Heart left ventricle (tissue), 16 donors: ENCODE data around the gene GPR180. TPM values are rescaled to one million over a fixed set of nuclear protein-coding genes. Genes with fewer than 3 reads are reported as not detected.

Experiments
- ATAC-seq, 4 donors: fragments of 200-7000 bp; cut with Tn5 transposase; one replicate each; pipeline ENCODE4 v1.9.1; 2020 to 2022; ENCODE audit warnings: moderate library complexity in 4 of 4, mild to moderate bottlenecking in 3 of 4, moderate number of reproducible peaks in 1 of 4
- DNase-seq, 5 donors: peaks; one replicate each; pipeline ENCODE4 v3.0.0-alpha.2; 2020
- H3K27ac ChIP-seq, 12 donors: fragments of 200-600 bp; sonication (generic) in 4 of 12; one replicate each; pipeline versions ENCODE4 v1.5.0 to v1.8.0; 2016 to 2022; ENCODE audit warnings: mild to moderate bottlenecking in 2 of 12
- H3K27me3 ChIP-seq, 9 donors: fragments of 200-600 bp; sonication (generic) in 2 of 9; one replicate each; pipeline versions ENCODE4 v1.5.1 to v1.8.0; 2016 to 2022; ENCODE audit warnings: mild to moderate bottlenecking in 3 of 9
- H3K36me3 ChIP-seq, 9 donors: fragments of 200-600 bp; sonication (generic) in 2 of 9; one replicate each; pipeline versions ENCODE4 v1.5.0 to v1.8.0; 2018 to 2022; ENCODE audit warnings: mild to moderate bottlenecking in 2 of 9
- H3K4me1 ChIP-seq, 12 donors: fragments of 200-600 bp; sonication (generic) in 4 of 12; one replicate each; pipeline versions ENCODE4 v1.5.0 to v1.8.0; 2016 to 2022; ENCODE audit warnings: mild to moderate bottlenecking in 3 of 12
- H3K4me3 ChIP-seq, 12 donors: fragments of 200-600 bp; sonication (generic) in 4 of 12; one replicate each; pipeline versions ENCODE4 v1.5.0 to v1.8.0; 2017 to 2022; ENCODE audit warnings: mild to moderate bottlenecking in 9 of 12, moderate library complexity in 4 of 12
- H3K9me3 ChIP-seq, 12 donors: fragments of 200-600 bp; sonication (generic) in 4 of 12; one replicate each; pipeline versions ENCODE4 v1.5.0 to v1.8.0; 2016 to 2022; ENCODE audit warnings: mild to moderate bottlenecking in 1 of 12
- POLR2A ChIP-seq, 2 donors: fragments of 450-650 bp; IDR thresholded peaks; one replicate each; pipeline ENCODE4 v1.6.1; 2017; ENCODE audit warnings: antibody characterized with exemption in 2 of 2, mild to moderate bottlenecking in 2 of 2, moderate library complexity in 2 of 2
- WGBS, 4 donors: extraction: QIAGEN DNeasy Blood & Tissue Kit in 2 of 4; methylation state at CpG; one replicate each; pipeline versions ENCODE4 v1.1.5 to v1.1.7; 2013 to 2018; 5-methylcytosine and 5-hydroxymethylcytosine counted together
- intact Hi-C, 10 donors: fragments of 100-400 bp; cut with DNase I; formaldehyde crosslinking; loops; one replicate each; pipeline versions ENCODE4 v1.11.1 to v1.14.2; 2022
- long read RNA-seq, 3 donors: library from polyadenylated mRNA; unstranded; transcript quantifications; one replicate each; pipeline ENCODE4 v2.0.0, GENCODE V29; 2020 to 2021
- polyA plus RNA-seq, 2 donors: library from polyadenylated mRNA; stranded (reverse); fragments of 200-250 nt; gene quantifications; one replicate each; pipeline ENCODE4 v1.2.3, GENCODE V29; 2013
- total RNA-seq, 9 donors: library from RNA; depleted of rRNA in 2 of 9; stranded (reverse); fragments of >200 nt in 2 of 9; fragmentation: NEBNext Ultra II Directional in 3 of 9; extraction: Animal tissue kit (Norgen Biotek cat#: 25700) in 3 of 9; gene quantifications; one replicate each; pipeline versions ENCODE4 v1.1.0 to v1.2.4, GENCODE V29; 2016 to 2023
- TF ChIP-seq, protein P1 (sequence below), 12 donors: fragments of 200-600 bp; sonication (generic) in 4 of 12; IDR thresholded peaks; one replicate each; pipeline versions ENCODE4 v1.5.0 to v1.8.0; 2018 to 2022; ENCODE audit warnings: antibody characterized with exemption in 12 of 12, mild to moderate bottlenecking in 5 of 12
- donor health status: ischemic (EF 13 %, LVEDD 7.1; RV severe dilation, severe dysfunction).
- donor health status: healthy with polysubstance abuse.
- donor health status: DM: no; HTN: yes; CAD: no.
- donor health status: DM: no; HTN: no; CAD: no.
- donor health status: ischemic (EF 25% LVEDD 6.9; RV normal size, moderate dysfunction).
- donor health status: ischemic (EF 25% LVEDD 5.7; RV mildly dilated, moderate dysfunction).
- donor health status: healthy.
- donor health status: DM: yes; HTN: yes; CAD: no.
- donor health status: ischemic (EF 35%, LVEDD 5.7; RV mildly dilated, moderate dysfunction).
- donor health status: nonischemic (EF 11% LVEDD 7.7; RV severe dilation, severe dysfunction).
- donor health status: DM: yes; HTN: yes; CAD: no.
- donor health status: PGD.
- donor health status: ischemic (EF 29% LVEDD 5.4; RV normal size, mild dysfunction).
- donor health status: nonischemic (EF 23%, LVEDD 6.1; RV moderate dilation, normal function).

The GPR180 gene
- total RNA-seq (1 to 10 TPM; 2.1 to 6.4 (median 3.8) TPM), polyA plus RNA-seq (1 to 10 TPM in 1 of 2 donors, under 1 TPM in 1; 0.99 to 2.9 TPM)
- long read RNA-seq, donor 1, full-length matches to known transcripts = 6 of 8 reads
- long read RNA-seq, donor 1, partial matches to known transcripts = 0 of 8 reads
- long read RNA-seq, donor 1, other reads (novel, unspliced or antisense) = 2 of 8 reads
- long read RNA-seq, donor 2, full-length matches to known transcripts = 25 of 36 reads
- long read RNA-seq, donor 2, partial matches to known transcripts = 0 of 36 reads
- long read RNA-seq, donor 2, other reads (novel, unspliced or antisense) = 11 of 36 reads
- long read RNA-seq, donor 3, full-length matches to known transcripts = 25 of 28 reads
- long read RNA-seq, donor 3, partial matches to known transcripts = 0 of 28 reads
- long read RNA-seq, donor 3, other reads (novel, unspliced or antisense) = 3 of 28 reads

GRCh38 chr13:94601446-94602431 is at the start of gene GPR180:
GPR180 (plus strand) TSS chr13:94601857; CDS start chr13:94601928, 71 bp downstream.
- intact Hi-C loops = loop anchor here in 6 of 10 donors (1.0 to 10.0 kb wide), 4 partner anchors 52 to 57 kb away; no protein-coding TSS in a partner anchor
- TF ChIP-seq, protein P1, sequence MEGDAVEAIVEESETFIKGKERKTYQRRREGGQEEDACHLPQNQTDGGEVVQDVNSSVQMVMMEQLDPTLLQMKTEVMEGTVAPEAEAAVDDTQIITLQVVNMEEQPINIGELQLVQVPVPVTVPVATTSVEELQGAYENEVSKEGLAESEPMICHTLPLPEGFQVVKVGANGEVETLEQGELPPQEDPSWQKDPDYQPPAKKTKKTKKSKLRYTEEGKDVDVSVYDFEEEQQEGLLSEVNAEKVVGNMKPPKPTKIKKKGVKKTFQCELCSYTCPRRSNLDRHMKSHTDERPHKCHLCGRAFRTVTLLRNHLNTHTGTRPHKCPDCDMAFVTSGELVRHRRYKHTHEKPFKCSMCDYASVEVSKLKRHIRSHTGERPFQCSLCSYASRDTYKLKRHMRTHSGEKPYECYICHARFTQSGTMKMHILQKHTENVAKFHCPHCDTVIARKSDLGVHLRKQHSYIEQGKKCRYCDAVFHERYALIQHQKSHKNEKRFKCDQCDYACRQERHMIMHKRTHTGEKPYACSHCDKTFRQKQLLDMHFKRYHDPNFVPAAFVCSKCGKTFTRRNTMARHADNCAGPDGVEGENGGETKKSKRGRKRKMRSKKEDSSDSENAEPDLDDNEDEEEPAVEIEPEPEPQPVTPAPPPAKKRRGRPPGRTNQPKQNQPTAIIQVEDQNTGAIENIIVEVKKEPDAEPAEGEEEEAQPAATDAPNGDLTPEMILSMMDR (IDR thresholded peaks at IDR 0.05) = peak in 1 of 12 donors; percentile 19
- peak in 1 of 2 donors; percentile 89 for TF ChIP-seq POLR2A (IDR thresholded peaks at IDR 0.05)
- ATAC-seq = peak; percentile 98 to 100 (median 100)

DNA sequence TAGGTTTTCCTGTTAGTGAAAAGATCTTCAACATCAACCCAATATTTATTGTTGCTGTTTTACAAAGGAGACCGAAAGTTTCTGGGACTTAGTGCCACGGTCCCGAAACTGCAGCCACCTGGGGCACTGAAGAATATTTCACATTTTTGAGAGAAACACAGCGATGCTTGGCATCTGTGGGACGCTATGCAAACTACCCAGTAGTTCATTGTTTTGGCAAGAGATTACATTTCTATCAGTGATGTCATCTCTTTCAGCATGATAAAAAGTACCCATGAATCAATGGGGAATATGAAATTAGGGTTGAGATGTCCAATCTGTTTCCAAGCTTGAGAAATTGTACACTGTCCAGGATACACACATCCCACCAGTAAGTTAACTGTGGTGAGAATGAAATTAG is 49.6 kb upstream of the GPR180 start:
- Histone ChIP-seq H3K4me1 (peaks cover 0 to 18% (median 9%) of the 10 kb centered on the region in 12 donors), H3K27ac (no peak overlapping the region), H3K9me3 (no peaks in the 10 kb centered on the region), H3K36me3 (no peaks in the 10 kb centered on the region), H3K4me3 (no peak overlapping the region), H3K27me3 (no peaks in the 10 kb centered on the region)
- DNase-seq (no peak), ATAC-seq (no peak)
- no peak for TF ChIP-seq POLR2A (IDR thresholded peaks at IDR 0.05)
- TF ChIP-seq, protein P1 (IDR thresholded peaks at IDR 0.05) = no peak
- intact Hi-C loops = no loop called here
- WGBS, 4 donors = 81 to 94% (median 88%) methylated on average over 5 of the region's 5 CpGs

More at GRCh38 chr13:94601446-94602431, at the start of gene GPR180:
- Histone ChIP-seq H3K27me3 (no peaks in the 10 kb centered on the region), H3K36me3 (peaks cover 0 to 16% (median 10%) of the 10 kb centered on the region in 9 donors), H3K9me3 (no peaks in the 10 kb centered on the region), H3K4me3 (peak within 1 kb of the TSS; percentile 65 to 99 (median 84)), H3K27ac (peak within 1 kb of the TSS; percentile 47 to 91 (median 78)), H3K4me1 (peaks cover 0 to 15% (median 5%) of the 10 kb centered on the region in 12 donors)
- DNase-seq = peak; percentile 94 to 99 (median 95)
- WGBS, 4 donors = 0 to 1% (median 1%) methylated on average over 41 to 71 of the region's 71 CpGs

- TF ChIP-seq POLR2A (IDR thresholded peaks at IDR 0.05) = no peak
- TF ChIP-seq, protein P1 (IDR thresholded peaks at IDR 0.05) = no peak
- no peaks in the 10 kb centered on the region for H3K27me3 ChIP-seq
- H3K36me3 ChIP-seq = no peaks in the 10 kb centered on the region
- no peak overlapping the region for H3K4me3 ChIP-seq
- WGBS, 4 donors = 89 to 94% (median 92%) methylated on average over 4 of the region's 4 CpGs
- no peaks in the 10 kb centered on the region for H3K9me3 ChIP-seq
- no peak for DNase-seq
- intact Hi-C loops = no loop called here
- peaks cover 0 to 9% (median 0%) of the 10 kb centered on the region in 12 donors for H3K4me1 ChIP-seq
- no peak overlapping the region for H3K27ac ChIP-seq
- no peak for ATAC-seq
Observed at GRCh38 chr13:94553766-94554165, 47.9 kb upstream of the GPR180 start.
